Activated CD4-positive, alpha-beta memory T cell treated with anti-CD3 and anti-CD28 coated beads for 36 hours (primary cell): ENCODE results near the gene MPV17. TPM values are rescaled to one million over a fixed set of nuclear protein-coding genes. Genes with fewer than 3 reads are reported as not detected.
A peak's percentile ranks its signal among the peaks of the same experiment; 100 is the strongest.
"Not testable (repeated sequence)": the region's sequence is repeated elsewhere in the genome, so short reads cannot be mapped to it uniquely, and the experiment has no call there.

Experiments
- CTCF ChIA-PET: fragments of 350-600 bp; sonication (Branson Sonifier 250); formaldehyde crosslinking; loops from one replicate; lab custom pipeline; 2021; ENCODE audit warnings: antibody characterized with exemption, inconsistent platforms; lab: Charles Lee
- POLR2A ChIA-PET: fragments of 350-600 bp; sonication (Branson Sonifier 250); formaldehyde crosslinking; loops from one replicate; lab custom pipeline; 2021; ENCODE audit warnings: antibody characterized with exemption; lab: Charles Lee
- DNase-seq: peaks from one replicate; pipeline ENCODE4 v3.0.0-alpha.2; 2020
- H3K27ac Mint-ChIP-seq: one replicate; pipeline ENCODE4 v1.8.0; 2021; ENCODE audit warnings: mixed read lengths
- H3K27me3 Mint-ChIP-seq: one replicate; pipeline ENCODE4 v1.8.0; 2021; ENCODE audit warnings: mixed read lengths
- H3K36me3 Mint-ChIP-seq: one replicate; pipeline ENCODE4 v1.8.0; 2021; ENCODE audit warnings: mixed read lengths
- H3K4me1 Mint-ChIP-seq: one replicate; pipeline ENCODE4 v1.8.0; 2021; ENCODE audit warnings: low read depth, mixed read lengths
- H3K4me3 Mint-ChIP-seq: one replicate; pipeline ENCODE4 v1.8.0; 2021; ENCODE audit warnings: mild to moderate bottlenecking, mixed read lengths
- H3K9me3 Mint-ChIP-seq: one replicate; pipeline ENCODE4 v1.8.0; 2021; ENCODE audit warnings: mixed read lengths
- intact Hi-C: fragments of 100-400 bp; cut with micrococcal nuclease; formaldehyde crosslinking; loops from one replicate; pipeline ENCODE4 v1.15.1; 2023
- total RNA-seq, 2 experiments: library from RNA; stranded (reverse); gene quantifications; one replicate each; pipeline ENCODE4 v1.2.3, GENCODE V29; 2021

MPV17 gene
- total RNA-seq, 2 experiments from 2014 or later, result 85.5 to 86.0 TPM

DNA sequence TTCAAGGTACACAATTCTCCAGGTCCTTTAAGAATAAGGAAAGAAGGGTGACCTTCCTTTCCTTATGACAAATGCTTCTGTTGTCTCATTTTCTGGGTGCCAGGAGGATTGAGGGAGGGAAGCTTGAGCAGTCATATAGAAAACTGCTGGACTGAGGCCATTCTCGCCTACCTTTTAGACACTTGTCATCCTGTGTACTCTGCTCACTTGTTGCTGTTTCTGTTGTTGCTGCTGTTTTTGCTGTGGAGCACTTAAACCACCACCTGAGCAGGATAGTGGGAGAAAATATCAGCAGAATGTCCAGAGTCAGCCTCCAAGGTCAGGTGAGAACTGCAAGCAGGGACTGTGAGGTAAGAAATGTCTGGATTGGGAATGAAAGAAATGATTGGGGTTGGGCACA, 44.9 kb downstream of the MPV17 start:
- no peaks in the 10 kb centered on the region for H3K36me3 Mint-ChIP-seq
- DNase-seq, result no peak
- intact Hi-C loops, result no loop called here
- H3K4me1 Mint-ChIP-seq, result peaks cover 2% of the 10 kb centered on the region
- ChIA-PET POLR2A (interaction anchor here (0.9 to 1.6 kb wide), 2 partner anchors 26 to 30 kb away, joined by 3 read pairs; no protein-coding TSS in a partner anchor), CTCF (interaction anchor here (4.4 to 6.5 kb wide), 4 partner anchors 13 to 316 kb away, joined by 45 to 94 read pairs (median 76); partner anchors contain the start of gene SLC30A3)
- no peak overlapping the region for H3K4me3 Mint-ChIP-seq
- no peaks in the 10 kb centered on the region for H3K9me3 Mint-ChIP-seq
- no peak overlapping the region for H3K27ac Mint-ChIP-seq
- peaks cover 22% of the 10 kb centered on the region for H3K27me3 Mint-ChIP-seq

DNA sequence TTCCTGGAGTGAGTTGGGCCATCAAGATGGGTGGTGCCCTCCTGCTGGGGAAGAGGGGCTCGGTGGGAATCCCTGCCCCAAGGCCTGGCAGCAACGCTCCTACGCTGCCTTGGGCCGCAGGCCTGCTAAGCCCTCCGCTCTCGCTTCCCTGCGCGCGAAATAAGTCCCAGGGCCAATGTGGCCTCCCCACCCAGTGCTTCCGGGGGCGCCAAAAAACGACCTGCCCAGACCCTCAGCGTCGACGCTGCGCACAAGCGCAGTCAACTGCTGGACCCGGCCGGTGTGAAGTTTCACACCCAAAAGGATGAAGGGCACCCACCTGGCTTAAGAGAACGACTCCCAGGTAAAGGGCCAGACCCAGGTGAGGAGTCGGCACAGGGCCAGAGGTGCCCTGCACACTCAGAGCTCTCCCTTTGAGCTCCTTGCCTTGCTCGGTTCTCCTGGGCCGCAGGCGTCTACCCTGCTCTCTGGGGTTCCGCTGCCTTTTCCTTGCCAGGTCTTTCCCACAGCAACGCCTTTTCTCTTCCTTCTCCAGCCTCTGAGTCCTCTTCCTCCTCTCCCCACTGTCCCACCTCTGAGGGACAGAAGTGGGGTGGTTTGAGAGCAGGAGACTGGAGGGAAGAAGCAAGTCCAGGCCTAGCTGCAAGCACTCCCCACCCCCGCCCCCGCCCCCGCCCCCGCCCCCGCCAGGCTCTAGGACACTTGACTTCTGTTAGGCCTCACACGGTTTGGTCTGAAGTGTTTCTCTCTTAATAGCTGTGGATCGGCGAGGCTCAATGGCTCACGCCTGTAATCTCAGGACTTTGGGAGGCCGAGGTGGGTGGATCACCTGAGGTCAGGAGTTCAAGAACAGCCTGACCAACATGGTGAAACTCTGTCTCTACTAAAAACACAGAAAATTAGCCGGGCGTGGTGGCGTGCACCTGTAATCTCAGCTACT, 47.4 kb downstream of the MPV17 start, which contains the start of gene DNAJC5G:
TSS of gene DNAJC5G (plus strand) at position 223 of the 940 bp plus-strand sequence. CDS start 1,296 bp downstream, outside the sequence.
- no peak within 1 kb of the TSS for H3K4me3 Mint-ChIP-seq
- no peak for DNase-seq
- ChIA-PET CTCF (interaction anchor here (0.8 kb wide), 1 partner anchor 13 kb away, joined by 3 read pairs; the partner anchor contains the start of gene SLC30A3), POLR2A (no interaction called here)
- intact Hi-C loops, result no loop called here
- H3K36me3 Mint-ChIP-seq, result no peaks in the 10 kb centered on the region
- H3K27me3 Mint-ChIP-seq, result peaks cover 10% of the 10 kb centered on the region
- no peaks in the 10 kb centered on the region for H3K9me3 Mint-ChIP-seq
- H3K27ac Mint-ChIP-seq, result no peak within 1 kb of the TSS
- H3K4me1 Mint-ChIP-seq, result peaks cover 2% of the 10 kb centered on the region

DNA sequence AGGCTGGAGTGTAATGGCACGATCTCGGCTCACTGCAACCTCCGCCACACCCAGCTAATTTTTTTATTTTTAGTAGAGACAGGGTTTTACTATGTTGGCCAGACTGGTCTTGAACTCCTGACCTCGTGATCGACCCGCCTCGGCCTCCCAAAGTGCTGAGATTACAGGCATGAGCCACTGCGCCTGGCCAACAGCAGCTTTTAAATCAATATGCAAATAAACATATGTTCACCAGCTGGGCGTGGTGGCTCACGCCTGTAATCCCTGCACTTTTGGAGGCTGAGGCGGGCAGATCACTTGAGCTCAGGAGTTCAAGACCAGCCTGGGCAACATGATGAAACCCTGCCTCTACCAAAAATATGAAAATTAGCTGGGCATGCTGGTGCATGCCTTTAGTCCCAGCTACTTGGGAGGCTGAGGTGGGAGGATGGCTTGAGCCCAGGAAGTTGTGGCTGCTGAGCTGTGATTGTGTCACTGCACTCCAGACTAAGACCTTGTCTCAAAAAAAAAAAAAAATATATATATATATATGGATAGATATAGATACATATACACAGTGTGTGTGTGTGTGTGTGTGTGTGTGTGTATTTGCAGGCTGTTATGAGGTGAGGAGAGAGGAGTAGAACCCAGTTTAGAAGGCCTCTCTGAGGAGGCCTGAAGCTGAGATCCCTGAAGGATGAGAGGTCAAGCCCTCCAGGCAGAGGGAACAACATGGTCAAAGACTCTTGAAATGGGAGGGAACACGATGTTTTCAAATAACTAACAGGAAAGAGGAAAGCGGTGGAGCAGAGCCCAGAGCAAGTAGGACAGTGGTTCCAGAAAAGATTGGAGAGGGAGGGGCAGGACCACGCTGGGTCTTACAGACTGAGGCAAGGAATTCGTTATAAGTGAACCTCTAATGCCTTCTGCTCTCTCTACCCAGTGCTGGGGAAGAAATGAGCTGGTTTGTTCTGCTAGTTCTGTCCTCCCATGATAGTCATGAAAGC, 50.1 kb downstream of the MPV17 start:
- H3K27ac Mint-ChIP-seq, H3K36me3 Mint-ChIP-seq, H3K4me1 Mint-ChIP-seq, intact Hi-C loops, POLR2A ChIA-PET, DNase-seq, H3K4me3 Mint-ChIP-seq, H3K9me3 Mint-ChIP-seq: not testable (repeated sequence)
- CTCF ChIA-PET, result interaction anchor here (0.7 to 1.8 kb wide), 4 partner anchors 8 to 277 kb away, joined by 3 to 6 read pairs (median 4); partner anchors contain the start of gene TRIM54
- peaks cover 16% of the 10 kb centered on the region for H3K27me3 Mint-ChIP-seq

DNA sequence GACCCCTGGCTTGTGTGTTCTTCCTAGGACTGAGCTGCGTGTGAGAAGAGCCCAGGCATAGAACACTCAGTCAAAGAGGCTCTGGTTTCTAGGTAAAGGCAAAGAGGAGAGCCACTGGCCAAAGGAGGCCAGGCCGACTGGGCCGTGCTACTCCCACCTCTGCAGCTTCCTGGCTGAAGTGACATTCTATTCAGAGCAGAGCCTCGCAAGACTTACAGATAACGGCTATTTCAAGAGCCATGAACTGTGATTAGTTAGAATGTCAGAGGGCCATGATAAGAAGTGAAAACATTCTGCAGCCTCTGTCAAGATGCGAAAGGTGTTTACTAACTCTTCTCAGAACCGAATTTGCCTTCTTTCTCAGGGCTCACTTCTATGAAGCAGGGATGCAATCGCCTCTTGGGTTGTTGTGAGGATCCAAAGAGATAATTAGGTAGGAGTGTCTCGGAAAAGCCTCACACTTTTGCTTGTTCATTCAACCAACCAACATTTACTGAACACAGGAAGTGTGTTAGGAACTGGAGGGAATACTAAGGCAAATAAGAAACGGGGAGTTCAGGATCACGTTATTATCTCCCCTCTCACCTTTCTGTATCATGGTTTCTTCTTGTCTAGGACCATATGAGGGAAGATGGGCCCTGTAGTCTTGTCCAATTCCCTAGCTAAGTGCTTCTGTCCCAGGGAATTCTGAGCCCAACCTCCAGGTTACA, 51.1 kb downstream of the MPV17 start:
- Mint-ChIP-seq H3K27ac (no peak overlapping the region), H3K9me3 (no peaks in the 10 kb centered on the region), H3K4me3 (no peak overlapping the region), H3K4me1 (no peaks in the 10 kb centered on the region), H3K36me3 (no peaks in the 10 kb centered on the region), H3K27me3 (peaks cover 13% of the 10 kb centered on the region)
- ChIA-PET CTCF (interaction anchor here (0.7 to 2.2 kb wide), 5 partner anchors 8 to 276 kb away, joined by 3 to 23 read pairs (median 6); partner anchors contain the start of gene TRIM54), POLR2A (no interaction called here)
- intact Hi-C loops, result no loop called here
- DNase-seq, result no peak

DNA sequence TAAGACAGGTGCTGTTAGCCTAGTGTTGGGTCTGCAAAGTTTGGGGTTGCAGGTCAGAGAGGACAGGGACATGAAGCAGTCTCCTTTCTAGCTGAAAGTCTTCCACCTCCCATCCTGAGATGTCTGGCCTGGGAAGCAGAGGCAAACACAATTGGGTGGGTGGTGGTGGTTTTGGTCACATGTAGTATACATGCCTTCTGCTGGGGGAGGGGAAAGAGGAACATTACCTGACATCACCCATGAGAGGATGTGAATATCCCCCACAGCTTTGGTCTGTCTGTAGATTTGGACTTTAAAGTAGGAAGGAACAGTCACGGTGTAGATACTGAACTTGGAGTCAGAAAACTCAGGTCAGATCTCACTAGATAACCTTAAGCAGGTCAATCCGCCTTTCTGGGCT, 52.2 kb downstream of the MPV17 start:
- CTCF ChIA-PET, result interaction anchor here (0.9 to 2.2 kb wide), 4 partner anchors 9 to 309 kb away, joined by 4 to 23 read pairs (median 5); no protein-coding TSS in a partner anchor
- Mint-ChIP-seq H3K27me3 (peaks cover 11% of the 10 kb centered on the region), H3K36me3 (no peaks in the 10 kb centered on the region), H3K9me3 (no peaks in the 10 kb centered on the region), H3K4me1 (no peaks in the 10 kb centered on the region), H3K27ac (no peak overlapping the region), H3K4me3 (no peak overlapping the region)
- intact Hi-C loops, result no loop called here
- POLR2A ChIA-PET, result no interaction called here
- no peak for DNase-seq

DNA sequence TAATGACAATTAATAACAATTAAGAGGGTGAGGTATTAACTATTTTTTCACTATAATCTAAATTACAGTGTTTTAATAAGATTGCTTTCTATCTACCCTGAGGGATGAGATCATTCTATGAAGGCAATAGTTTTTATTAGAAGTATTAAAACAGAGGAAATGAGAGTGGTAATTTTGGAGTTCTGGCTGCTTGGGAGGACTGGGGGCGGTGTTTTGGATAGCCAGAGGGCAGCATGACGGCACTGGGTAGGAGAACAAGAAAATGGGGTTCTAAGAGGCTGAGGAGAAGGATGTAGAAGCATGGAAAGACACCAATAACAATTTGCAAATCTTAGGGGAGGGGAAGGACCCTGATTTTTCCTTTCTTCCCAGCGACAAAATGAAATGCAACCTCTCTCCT, 52.8 kb downstream of the MPV17 start:
- peaks cover 3% of the 10 kb centered on the region for H3K4me1 Mint-ChIP-seq
- no peak overlapping the region for H3K27ac Mint-ChIP-seq
- CTCF ChIA-PET, result interaction anchor here (0.9 to 2.2 kb wide), 3 partner anchors 10 to 308 kb away, joined by 4 to 23 read pairs (median 4); no protein-coding TSS in a partner anchor
- H3K9me3 Mint-ChIP-seq, result no peaks in the 10 kb centered on the region
- no peak for DNase-seq
- intact Hi-C loops, result no loop called here
- POLR2A ChIA-PET, result no interaction called here
- peaks cover 15% of the 10 kb centered on the region for H3K27me3 Mint-ChIP-seq
- H3K36me3 Mint-ChIP-seq, result no peaks in the 10 kb centered on the region
- H3K4me3 Mint-ChIP-seq, result no peak overlapping the region

DNA sequence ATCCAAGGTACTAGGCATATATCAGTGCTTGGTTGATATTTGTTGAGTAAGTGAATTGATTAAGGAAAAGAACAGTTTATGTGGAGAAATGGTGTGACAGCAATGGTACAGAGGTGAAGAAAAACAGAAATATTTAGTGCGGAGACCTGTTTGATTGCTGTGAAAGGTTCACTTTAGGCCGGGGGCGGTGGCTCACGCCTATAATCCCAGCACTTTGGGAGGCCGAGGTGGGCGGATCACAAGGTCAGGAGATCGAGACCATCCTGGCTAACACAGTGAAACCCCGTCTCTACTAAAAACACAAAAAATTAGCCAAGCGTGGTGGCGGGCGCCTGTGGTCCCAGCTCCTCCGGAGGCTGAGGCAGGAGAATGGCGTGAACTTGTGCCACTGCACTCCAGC, 54.6 kb downstream of the MPV17 start:
- POLR2A ChIA-PET, H3K27ac Mint-ChIP-seq, H3K36me3 Mint-ChIP-seq, intact Hi-C loops, DNase-seq, H3K4me3 Mint-ChIP-seq, H3K9me3 Mint-ChIP-seq: not testable (repeated sequence)
- H3K4me1 Mint-ChIP-seq, result peaks cover 14% of the 10 kb centered on the region
- peaks cover 23% of the 10 kb centered on the region for H3K27me3 Mint-ChIP-seq
- CTCF ChIA-PET, result interaction anchor here (7.9 kb wide), 1 partner anchor 12 kb away, joined by 94 read pairs; the partner anchor contains the start of gene TRIM54

DNA sequence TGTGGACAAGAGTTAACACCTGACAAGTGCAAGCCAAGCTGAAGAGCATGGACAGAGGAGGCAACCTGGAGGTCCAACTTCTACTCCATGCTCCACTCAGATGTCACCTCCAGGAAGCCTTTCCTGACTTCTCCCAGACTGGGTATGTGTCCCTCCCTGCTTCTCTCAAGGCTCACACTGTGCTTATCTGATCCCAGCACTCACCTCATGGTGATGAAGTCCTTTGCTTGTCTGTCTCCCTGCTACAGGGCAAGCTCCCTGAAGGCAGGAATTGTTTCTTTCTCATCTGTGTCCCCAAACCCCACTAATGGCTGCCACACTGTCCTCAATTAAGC, 57.4 kb downstream of the MPV17 start:
- Mint-ChIP-seq H3K36me3 (no peaks in the 10 kb centered on the region), H3K9me3 (no peaks in the 10 kb centered on the region), H3K27me3 (peaks cover 39% of the 10 kb centered on the region), H3K27ac (no peak overlapping the region), H3K4me1 (peaks cover 23% of the 10 kb centered on the region), H3K4me3 (peak overlapping the region; percentile 9)
- DNase-seq, result no peak
- ChIA-PET CTCF (interaction anchor here (0.8 to 7.9 kb wide), 11 partner anchors 15 to 304 kb away, joined by 3 to 94 read pairs (median 4); partner anchors contain the start of gene TRIM54), POLR2A (no interaction called here)
- intact Hi-C loops, result no loop called here

DNA sequence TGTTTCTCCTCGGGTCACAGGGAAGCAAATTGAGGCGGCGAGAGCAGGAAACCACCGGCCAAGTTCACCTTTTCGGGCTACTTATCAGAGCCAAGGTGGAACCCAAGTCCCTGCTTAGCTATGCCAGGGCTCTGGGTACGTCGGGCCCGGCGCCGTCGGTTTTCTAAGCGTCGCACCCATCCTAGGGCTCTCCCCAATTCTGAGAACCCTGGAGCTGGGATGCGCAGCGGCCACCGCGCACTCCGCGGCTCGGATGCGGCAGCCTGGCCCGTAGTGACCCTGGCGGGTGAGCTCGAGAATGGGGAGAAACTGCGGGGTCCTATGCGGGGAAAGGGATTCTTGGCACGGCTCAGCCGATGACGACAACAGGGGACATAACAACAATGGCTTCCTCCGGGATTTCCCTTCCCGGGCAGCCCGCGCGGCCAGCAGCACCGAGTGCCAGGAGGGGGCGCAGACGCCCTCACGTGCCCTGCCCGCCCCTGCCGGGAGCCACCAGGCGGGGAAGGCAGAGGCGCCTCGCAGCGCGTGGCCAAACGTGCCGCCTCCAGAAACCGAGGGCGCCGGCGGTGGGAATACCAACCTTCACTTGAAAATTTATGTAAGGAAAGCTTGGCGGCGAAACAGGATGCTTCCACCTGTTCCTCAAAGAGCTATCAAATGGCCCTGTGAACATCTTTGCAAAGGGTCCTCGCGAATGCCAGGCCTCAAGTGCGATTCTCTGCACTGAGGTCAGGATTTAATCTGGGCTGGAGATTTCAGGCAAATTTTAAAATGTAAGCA, 58.0 kb downstream of the MPV17 start:
- DNase-seq, result peak; percentile 82
- intact Hi-C loops, result no loop called here
- Mint-ChIP-seq H3K9me3 (no peaks in the 10 kb centered on the region), H3K4me1 (peaks cover 23% of the 10 kb centered on the region), H3K36me3 (no peaks in the 10 kb centered on the region), H3K4me3 (peak overlapping the region; percentile 72), H3K27me3 (peaks cover 42% of the 10 kb centered on the region), H3K27ac (no peak overlapping the region)
- ChIA-PET CTCF (interaction anchor here (0.6 to 7.9 kb wide), 15 partner anchors 14 to 303 kb away, joined by 3 to 94 read pairs (median 4); partner anchors contain the start of gene TRIM54), POLR2A (interaction anchor here (0.8 kb wide), 1 partner anchor 35 kb away, joined by 3 read pairs; no protein-coding TSS in a partner anchor)

DNA sequence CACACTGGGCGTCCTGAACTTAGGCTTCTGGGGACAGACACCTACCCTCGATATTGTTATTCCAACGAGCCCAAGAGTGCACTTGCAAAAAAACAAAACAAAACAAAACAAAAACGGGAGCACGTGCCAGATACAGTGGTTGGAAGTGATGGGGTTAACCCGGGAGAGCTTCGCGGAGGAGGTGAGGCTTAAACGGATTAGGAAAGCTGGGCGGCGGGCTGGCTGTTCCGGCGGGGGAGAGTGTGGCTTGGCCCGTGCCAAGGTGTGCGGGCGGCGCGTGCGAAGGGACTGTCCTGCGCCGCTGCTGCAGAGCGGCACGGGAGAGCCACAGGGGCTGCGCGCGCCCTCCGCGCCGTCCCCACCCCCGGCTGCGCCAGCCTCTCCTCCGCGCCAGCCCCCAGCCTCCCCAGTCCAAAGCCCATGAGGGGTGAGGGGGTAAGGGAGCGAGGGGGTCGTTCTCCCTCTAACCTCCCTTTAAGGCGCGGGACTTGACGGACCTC, 58.6 kb downstream of the MPV17 start:
- DNase-seq, result peak; percentile 28
- intact Hi-C loops, result no loop called here
- ChIA-PET CTCF (interaction anchor here (0.6 to 7.9 kb wide), 9 partner anchors 13 to 168 kb away, joined by 3 to 94 read pairs (median 3); partner anchors contain the start of gene TRIM54), POLR2A (interaction anchor here (0.8 kb wide), 1 partner anchor 35 kb away, joined by 3 read pairs; no protein-coding TSS in a partner anchor)
- Mint-ChIP-seq H3K27me3 (peaks cover 42% of the 10 kb centered on the region), H3K9me3 (no peaks in the 10 kb centered on the region), H3K4me1 (peaks cover 23% of the 10 kb centered on the region), H3K4me3 (peak overlapping the region; percentile 72), H3K27ac (no peak overlapping the region), H3K36me3 (no peaks in the 10 kb centered on the region)
